SK-N-SH treated with all-trans-retinoic acid at 6 μM for 48 hours (cell line): ENCODE data around the gene MAST1.
A peak's percentile ranks its signal among the peaks of the same experiment; 100 is the strongest.

ENCODE experiments used
- ATAC-seq: fragments of 200-7000 bp; cut with Tn5 transposase; 3 replicates; pipeline ENCODE4 v1.9.1; 2020; ENCODE audit warnings: mild to moderate bottlenecking, moderate library complexity
- ARNTL ChIP-seq: fragments of 450-650 bp; formaldehyde crosslinking; IDR thresholded peaks from 2 replicates; pipeline ENCODE4 v1.5.0; 2020; ENCODE audit warnings: low read depth, mild to moderate bottlenecking, moderate library complexity, borderline replicate concordance
- CSRNP3 ChIP-seq: fragments of 250-450 bp; sonication (Bioruptor Pico); IDR thresholded peaks from 2 replicates; pipeline ENCODE4 v1.5.1; 2021; ENCODE audit warnings: mild to moderate bottlenecking, moderate library complexity
- ESRRG ChIP-seq: fragments of 250-450 bp; sonication (Bioruptor Pico); IDR thresholded peaks from 2 replicates; pipeline ENCODE4 v1.6.1; 2021; ENCODE audit warnings: mild to moderate bottlenecking
- GLIS3 ChIP-seq: fragments of 250-450 bp; sonication (Bioruptor Pico); IDR thresholded peaks from 2 replicates; pipeline ENCODE4 v1.5.0; 2020; ENCODE audit warnings: mild to moderate bottlenecking, moderate library complexity
- ISL1 ChIP-seq: fragments of 250-450 bp; sonication (Bioruptor Pico); IDR thresholded peaks from 2 replicates; pipeline ENCODE4 v2.1.2; 2022; ENCODE audit warnings: mild to moderate bottlenecking, moderate library complexity
- OSR1 ChIP-seq: fragments of 250-450 bp; sonication (Bioruptor Pico); IDR thresholded peaks from 2 replicates; pipeline ENCODE4 v1.8.0; 2022; ENCODE audit warnings: moderate library complexity, mild to moderate bottlenecking, inconsistent platforms
- PATZ1 ChIP-seq: fragments of 250-450 bp; sonication (Bioruptor Pico); IDR thresholded peaks from 2 replicates; pipeline ENCODE4 v1.8.0; 2020; ENCODE audit warnings: mild to moderate bottlenecking, moderate library complexity, borderline replicate concordance
- POU6F1 ChIP-seq: fragments of 250-450 bp; sonication (Bioruptor Pico); IDR thresholded peaks from 2 replicates; pipeline ENCODE4 v1.8.0; 2021; ENCODE audit warnings: low read depth, mild to moderate bottlenecking, moderate library complexity, borderline replicate concordance
- PPARA ChIP-seq: fragments of 250-450 bp; sonication (Bioruptor Pico); IDR thresholded peaks from 2 replicates; pipeline ENCODE4 v1.5.0; 2020; ENCODE audit warnings: mild to moderate bottlenecking, borderline replicate concordance
- RARB ChIP-seq: fragments of 250-450 bp; sonication (Bioruptor Pico); IDR thresholded peaks from 2 replicates; pipeline ENCODE4 v1.8.0; 2021; ENCODE audit warnings: mild to moderate bottlenecking, moderate library complexity
- SNAI2 ChIP-seq: fragments of 250-450 bp; sonication (Bioruptor Pico); IDR thresholded peaks from 2 replicates; pipeline ENCODE4 v1.5.0; 2020; ENCODE audit warnings: mild to moderate bottlenecking, moderate library complexity
- TCF4 ChIP-seq: fragments of 250-450 bp; sonication (Bioruptor Pico); IDR thresholded peaks from 2 replicates; pipeline ENCODE4 v1.8.0; 2021; ENCODE audit warnings: mild to moderate bottlenecking, moderate library complexity, borderline replicate concordance
- TOX ChIP-seq: fragments of 250-450 bp; sonication (Bioruptor Pico); IDR thresholded peaks from 2 replicates; pipeline ENCODE4 v1.8.0; 2021; ENCODE audit warnings: mild to moderate bottlenecking, moderate library complexity, borderline replicate concordance
- TSHZ2 ChIP-seq: fragments of 250-450 bp; sonication (Bioruptor Pico); IDR thresholded peaks from 2 replicates; pipeline ENCODE4 v1.5.0; 2020; ENCODE audit warnings: mild to moderate bottlenecking, moderate library complexity
- ZC3H10 ChIP-seq: fragments of 250-450 bp; sonication (Bioruptor Pico); IDR thresholded peaks from 2 replicates; pipeline ENCODE4 v1.5.1; 2021; ENCODE audit warnings: mild to moderate bottlenecking, moderate library complexity
- ZFP3 ChIP-seq: fragments of 250-450 bp; sonication (Bioruptor Pico); IDR thresholded peaks from 2 replicates; pipeline ENCODE4 v1.5.0; 2020; ENCODE audit warnings: mild to moderate bottlenecking, moderate library complexity
- ZFP30 ChIP-seq: fragments of 450-650 bp; formaldehyde crosslinking; IDR thresholded peaks from 2 replicates; pipeline ENCODE4 v1.5.0; 2022; ENCODE audit warnings: mild to moderate bottlenecking, moderate library complexity
- ZNF565 ChIP-seq: fragments of 450-650 bp; formaldehyde crosslinking; conservative IDR thresholded peaks from 2 replicates; pipeline ENCODE4 v1.5.0; 2020; ENCODE audit warnings: low read depth, mild to moderate bottlenecking, moderate library complexity
- ZNF70 ChIP-seq: fragments of 450-650 bp; formaldehyde crosslinking; IDR thresholded peaks from 2 replicates; pipeline ENCODE4 v1.5.0; 2020; ENCODE audit warnings: mild to moderate bottlenecking, moderate library complexity
- ZNF8 ChIP-seq: fragments of 450-650 bp; formaldehyde crosslinking; IDR thresholded peaks from 2 replicates; pipeline ENCODE4 v1.5.0; 2020; ENCODE audit warnings: mild to moderate bottlenecking, moderate library complexity

Gene MAST1

GRCh38 chr19:12838886-12839756 is 806 bp downstream of the MAST1 start:
- peak; percentile 33; the same call in 1 of the 2 replicates for TF ChIP-seq PATZ1
- TF ChIP-seq ZNF8 (CRISPR knock-in tag) = no peak
- TF ChIP-seq RARB (CRISPR knock-in tag) = no peak
- no peak for TF ChIP-seq ZNF70
- TF ChIP-seq TOX (CRISPR knock-in tag) = no peak
- no peak for TF ChIP-seq CSRNP3 (CRISPR knock-in tag)
- no peak for TF ChIP-seq ARNTL (CRISPR knock-in tag)
- ATAC-seq = no peak

GRCh38 chr19:12840091-12841079 is 2.1 kb downstream of the MAST1 start:
- peak; percentile 58 for ATAC-seq
- TF ChIP-seq GLIS3 (CRISPR knock-in tag) = no peak
- TF ChIP-seq ZNF8 (CRISPR knock-in tag) = no peak
- no peak for TF ChIP-seq ISL1 (CRISPR knock-in tag)
- TF ChIP-seq PATZ1 = no peak
- no peak for TF ChIP-seq OSR1
- TF ChIP-seq TOX (CRISPR knock-in tag) = no peak
- TF ChIP-seq ZNF565 (CRISPR knock-in tag) = no peak
- TF ChIP-seq ZFP30 (CRISPR knock-in tag) = no peak
- no peak for TF ChIP-seq CSRNP3 (CRISPR knock-in tag)
- TF ChIP-seq ZFP3 (CRISPR knock-in tag) = no peak
- TF ChIP-seq RARB (CRISPR knock-in tag) = no peak
- TF ChIP-seq ZC3H10 (CRISPR knock-in tag) = no peak
- TF ChIP-seq POU6F1 (CRISPR knock-in tag) = no peak
- no peak for TF ChIP-seq PPARA (CRISPR knock-in tag)
- TF ChIP-seq ZNF70 = no peak
- TF ChIP-seq ARNTL (CRISPR knock-in tag) = no peak
- TF ChIP-seq ESRRG (CRISPR knock-in tag) = no peak
- no peak for TF ChIP-seq SNAI2 (CRISPR knock-in tag)
- TF ChIP-seq TCF4 = no peak
- no peak for TF ChIP-seq TSHZ2
- TF ChIP-seq, all 23 proteins: peak for 0
